Transverse colon (tissue), 4 donors: ENCODE data around the gene METTL1. TPM values are rescaled to one million over a fixed set of nuclear protein-coding genes. Genes with fewer than 3 reads are reported as not detected.

Source experiments
- DNase-seq: peaks from one replicate; pipeline ENCODE4 v3.0.0-alpha.2; 2019
- H3K27ac ChIP-seq, 4 donors: fragments of 200-600 bp; sonication (generic); 2 replicates each; pipeline ENCODE4 v1.5.1; 2016 to 2018; ENCODE audit warnings: inconsistent platforms in 4 of 4
- H3K27me3 ChIP-seq: fragments of 200-600 bp; sonication (generic); 2 replicates; pipeline ENCODE4 v1.5.1; 2017; ENCODE audit warnings: inconsistent platforms
- H3K36me3 ChIP-seq, 4 donors: fragments of 200-600 bp; sonication (generic); 2 replicates each; pipeline ENCODE4 v1.5.1; 2017 to 2019; ENCODE audit warnings: inconsistent platforms in 4 of 4
- H3K4me1 ChIP-seq, 4 donors: fragments of 200-600 bp; sonication (generic); 2 replicates each; pipeline ENCODE4 v1.5.1; 2017 to 2020; ENCODE audit warnings: inconsistent platforms in 4 of 4
- H3K4me3 ChIP-seq, 4 donors: fragments of 200-600 bp; sonication (generic); 1 replicate in 1 of 4; 2 replicates in 3 of 4; pipeline versions ENCODE4 v1.5.1 to v1.6.1; 2017 to 2019; ENCODE audit warnings: inconsistent platforms in 4 of 4
- H3K9me3 ChIP-seq, 2 donors: fragments of 200-600 bp; sonication (generic); 2 replicates each; pipeline ENCODE4 v1.5.1; 2017 to 2019; ENCODE audit warnings: inconsistent platforms in 2 of 2
- CTCF ChIP-seq, 5 experiments: fragments of 200-600 bp in 3 of 5; fragments of 450-650 bp in 2 of 5; sonication (generic) in 3 of 5; IDR thresholded peaks; 1 replicate in 2 of 5; 2 replicates in 3 of 5; pipeline ENCODE4 v1.5.1; 2016 to 2017; ENCODE audit warnings: antibody characterized with exemption in 5 of 5, inconsistent platforms in 3 of 5, mild to moderate bottlenecking in 2 of 5, moderate library complexity in 1 of 5
- EP300 ChIP-seq: sonication (generic); formaldehyde crosslinking; IDR thresholded peaks from one replicate; pipeline ENCODE4 v1.6.1; 2017; ENCODE audit warnings: antibody characterized with exemption, low read depth
- POLR2A ChIP-seq: fragments of 450-650 bp; IDR thresholded peaks from one replicate; pipeline ENCODE4 v1.6.1; 2016; ENCODE audit warnings: antibody characterized with exemption, mild to moderate bottlenecking, moderate library complexity
- POLR2AphosphoS5 ChIP-seq, 3 donors: sonication (generic); formaldehyde crosslinking; IDR thresholded peaks; one replicate each; pipeline ENCODE4 v1.6.1; 2016; ENCODE audit warnings: antibody characterized with exemption in 3 of 3
- WGBS, 2 donors: methylation state at CpG; one replicate each; pipeline ENCODE4 v1.1.5; 2018; ENCODE audit warnings: low coverage in 1 of 2; 5-methylcytosine and 5-hydroxymethylcytosine counted together
- in situ Hi-C, 4 donors: fragments of 200-750 bp; cut with MboI; loops; one replicate each; pipeline versions ENCODE4 v1.15.0 to v1.15.1; 2017; ENCODE audit warnings: low sequenced_read_pairs in 3 of 4, low pct_ligation_motif_present in 1 of 4, low pct_unique_long_range_greater_than_20kb in 1 of 4
- intact Hi-C: fragments of 100-400 bp; cut with DNase I; formaldehyde crosslinking; loops from one replicate; pipeline ENCODE4 v1.15.1; 2023; ENCODE audit warnings: low total_unique reads
- total RNA-seq, 4 donors: library from RNA; depleted of rRNA; stranded (reverse); fragments of >200 nt; gene quantifications; one replicate each; pipeline ENCODE4 v1.1.0, GENCODE V29; 2016

The METTL1 gene
- total RNA-seq, 4 donors from 2014 or later = 4.1 to 7.1 (median 4.5) TPM

- no peak for TF ChIP-seq POLR2A
- TF ChIP-seq POLR2AphosphoS5 (IDR thresholded peaks at IDR 0.05) = no peak
- no peak for TF ChIP-seq CTCF (IDR thresholded peaks at IDR 0.05)
- TF ChIP-seq EP300 = no peak
- in situ Hi-C loops (no loop called here), intact Hi-C loops (no loop called here)
- Histone ChIP-seq H3K4me1 (peaks cover 17 to 34% (median 24%) of the 10 kb centered on the region in 4 donors), H3K27ac (peak overlapping the region; percentile 37 to 70 (median 62)), H3K36me3 (peaks cover 0 to 8% (median 0%) of the 10 kb centered on the region in 4 donors), H3K9me3 (no peaks in the 10 kb centered on the region), H3K4me3 (no peak overlapping the region), H3K27me3 (no peaks in the 10 kb centered on the region)
- WGBS, 2 donors = 32% methylated on average over 3 of the region's 3 CpGs; no CpG with 5 or more reads in 1 of the 2 donors
- DNase-seq = no peak
These were observed 44.3 kb upstream of the METTL1 start for GRCh38 chr12:57816001-57816854.

- Histone ChIP-seq H3K27me3 (no peaks in the 10 kb centered on the region), H3K4me3 (no peak overlapping the region), H3K4me1 (peaks cover 17 to 34% (median 24%) of the 10 kb centered on the region in 4 donors), H3K27ac (peak overlapping the region in 1 of 4 donors; percentile 70), H3K36me3 (peaks cover 0 to 13% (median 0%) of the 10 kb centered on the region in 4 donors), H3K9me3 (no peaks in the 10 kb centered on the region)
- in situ Hi-C loops = no loop called here
- no peak for DNase-seq
- TF ChIP-seq POLR2A (no peak), POLR2AphosphoS5 (IDR thresholded peaks at IDR 0.05) (no peak), EP300 (no peak), CTCF (IDR thresholded peaks at IDR 0.05) (no peak)
- 71% methylated on average over 13 of the region's 13 CpGs; no CpG with 5 or more reads in 1 of the 2 donors for WGBS, 2 donors
- intact Hi-C loops = no loop called here
These were observed 43.5 kb upstream of the METTL1 start for GRCh38 chr12:57815177-57816000.

GRCh38 chr12:57813971-57814772, 42.3 kb upstream of the METTL1 start:
- no peak for TF ChIP-seq CTCF (IDR thresholded peaks at IDR 0.05)
- no peak for TF ChIP-seq EP300
- TF ChIP-seq POLR2A = no peak
- no peak for TF ChIP-seq POLR2AphosphoS5 (IDR thresholded peaks at IDR 0.05)
- Histone ChIP-seq H3K9me3 (no peaks in the 10 kb centered on the region), H3K4me3 (no peak overlapping the region), H3K27ac (no peak overlapping the region), H3K4me1 (peaks cover 17 to 34% (median 24%) of the 10 kb centered on the region in 4 donors), H3K27me3 (no peaks in the 10 kb centered on the region), H3K36me3 (peaks cover 0 to 10% (median 0%) of the 10 kb centered on the region in 4 donors)
- no peak for DNase-seq
- WGBS, 2 donors = 85 to 90% methylated on average over 2 to 17 of the region's 17 CpGs
- intact Hi-C loops = no loop called here
- in situ Hi-C loops = no loop called here
